ENCODE results near the gene CFAP206. TPM values are rescaled to one million over a fixed set of nuclear protein-coding genes. Genes with fewer than 3 reads are reported as not detected.

CFAP206 gene
- total RNA-seq, 1 experiment from 2014 or later: not detected

Small RNAs within 50 kb of the gene (small RNA-seq; reads per million reads assigned to genes)
- not detected for gene AL049697.2
- gene RNU6-444P: not detected

Other genes with a start within 250 kb of the CFAP206 start
- gene SMIM8, start 85.4 kb upstream of the CFAP206 start, total RNA-seq (2014; rRNA removed; shearing (Covaris generic)): 3.4 and 5.6 TPM in 2 replicates
- not detected in 2 replicates for gene GJB7, start 78.7 kb upstream of the CFAP206 start, total RNA-seq (2014; rRNA removed; shearing (Covaris generic))
- gene C6orf163, start 63.2 kb upstream of the CFAP206 start, total RNA-seq (2014; rRNA removed; shearing (Covaris generic)): 0.57 and 1.0 TPM in 2 replicates
- gene SLC35A1, start 65.0 kb downstream of the CFAP206 start, total RNA-seq (2014; rRNA removed; shearing (Covaris generic)): 10.6 TPM in 2 replicates
- 26.7 and 30.2 TPM in 2 replicates for gene RARS2, start 182.0 kb downstream of the CFAP206 start, total RNA-seq (2014; rRNA removed; shearing (Covaris generic))
- 21.5 and 23.8 TPM in 2 replicates for gene ORC3, start 182.2 kb downstream of the CFAP206 start, total RNA-seq (2014; rRNA removed; shearing (Covaris generic))

Data from HT1080 (cell line).